ENCODE results near the gene SLC22A14.

- TF ChIP-seq, protein P1, sequence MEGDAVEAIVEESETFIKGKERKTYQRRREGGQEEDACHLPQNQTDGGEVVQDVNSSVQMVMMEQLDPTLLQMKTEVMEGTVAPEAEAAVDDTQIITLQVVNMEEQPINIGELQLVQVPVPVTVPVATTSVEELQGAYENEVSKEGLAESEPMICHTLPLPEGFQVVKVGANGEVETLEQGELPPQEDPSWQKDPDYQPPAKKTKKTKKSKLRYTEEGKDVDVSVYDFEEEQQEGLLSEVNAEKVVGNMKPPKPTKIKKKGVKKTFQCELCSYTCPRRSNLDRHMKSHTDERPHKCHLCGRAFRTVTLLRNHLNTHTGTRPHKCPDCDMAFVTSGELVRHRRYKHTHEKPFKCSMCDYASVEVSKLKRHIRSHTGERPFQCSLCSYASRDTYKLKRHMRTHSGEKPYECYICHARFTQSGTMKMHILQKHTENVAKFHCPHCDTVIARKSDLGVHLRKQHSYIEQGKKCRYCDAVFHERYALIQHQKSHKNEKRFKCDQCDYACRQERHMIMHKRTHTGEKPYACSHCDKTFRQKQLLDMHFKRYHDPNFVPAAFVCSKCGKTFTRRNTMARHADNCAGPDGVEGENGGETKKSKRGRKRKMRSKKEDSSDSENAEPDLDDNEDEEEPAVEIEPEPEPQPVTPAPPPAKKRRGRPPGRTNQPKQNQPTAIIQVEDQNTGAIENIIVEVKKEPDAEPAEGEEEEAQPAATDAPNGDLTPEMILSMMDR (IDR thresholded peaks at IDR 0.05; ENCODE audit: low read length): no peak
- no peak for TF ChIP-seq EZH2 (IDR thresholded peaks at IDR 0.05; ENCODE audit: borderline replicate concordance, low read length)
These were observed 31.2 kb downstream of the SLC22A14 start for GRCh38 chr3:38313263-38313662.

Measured in OCI-LY1 (cell line).